Transverse colon (tissue), 3 donors: ENCODE data around the gene RFX6.

ENCODE experiments used
- POLR2A ChIP-seq: fragments of 450-650 bp; IDR thresholded peaks from one replicate; pipeline ENCODE4 v1.6.1; 2016; ENCODE audit warnings: antibody characterized with exemption, mild to moderate bottlenecking, moderate library complexity
- TF ChIP-seq, protein P1 (sequence below), 5 experiments: fragments of 200-600 bp in 3 of 5; fragments of 450-650 bp in 2 of 5; sonication (generic) in 3 of 5; IDR thresholded peaks; 1 replicate in 2 of 5; 2 replicates in 3 of 5; pipeline ENCODE4 v1.5.1; 2016 to 2017; ENCODE audit warnings: antibody characterized with exemption in 5 of 5, inconsistent platforms in 3 of 5, mild to moderate bottlenecking in 2 of 5, moderate library complexity in 1 of 5

DNA sequence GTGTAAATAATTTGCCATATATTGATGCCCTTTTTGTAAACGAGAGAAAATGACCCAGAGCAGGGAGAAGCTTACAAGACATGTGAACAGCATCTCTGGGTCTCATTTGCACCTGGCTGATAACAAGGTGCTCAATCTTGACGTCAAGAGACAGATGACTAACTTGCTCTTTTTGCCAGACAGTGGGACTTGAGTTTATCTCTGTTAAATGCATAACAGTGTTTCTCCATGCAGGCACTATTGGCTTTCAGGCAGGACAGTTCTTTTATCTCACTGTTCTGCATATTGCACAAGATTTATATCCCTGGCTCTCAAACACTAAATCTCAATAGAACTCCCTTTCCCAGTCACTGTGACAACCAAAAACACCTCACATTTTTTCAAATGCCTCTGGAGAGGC, 56.4 kb downstream of the RFX6 start:
- TF ChIP-seq POLR2A: no peak
- TF ChIP-seq, protein P1, sequence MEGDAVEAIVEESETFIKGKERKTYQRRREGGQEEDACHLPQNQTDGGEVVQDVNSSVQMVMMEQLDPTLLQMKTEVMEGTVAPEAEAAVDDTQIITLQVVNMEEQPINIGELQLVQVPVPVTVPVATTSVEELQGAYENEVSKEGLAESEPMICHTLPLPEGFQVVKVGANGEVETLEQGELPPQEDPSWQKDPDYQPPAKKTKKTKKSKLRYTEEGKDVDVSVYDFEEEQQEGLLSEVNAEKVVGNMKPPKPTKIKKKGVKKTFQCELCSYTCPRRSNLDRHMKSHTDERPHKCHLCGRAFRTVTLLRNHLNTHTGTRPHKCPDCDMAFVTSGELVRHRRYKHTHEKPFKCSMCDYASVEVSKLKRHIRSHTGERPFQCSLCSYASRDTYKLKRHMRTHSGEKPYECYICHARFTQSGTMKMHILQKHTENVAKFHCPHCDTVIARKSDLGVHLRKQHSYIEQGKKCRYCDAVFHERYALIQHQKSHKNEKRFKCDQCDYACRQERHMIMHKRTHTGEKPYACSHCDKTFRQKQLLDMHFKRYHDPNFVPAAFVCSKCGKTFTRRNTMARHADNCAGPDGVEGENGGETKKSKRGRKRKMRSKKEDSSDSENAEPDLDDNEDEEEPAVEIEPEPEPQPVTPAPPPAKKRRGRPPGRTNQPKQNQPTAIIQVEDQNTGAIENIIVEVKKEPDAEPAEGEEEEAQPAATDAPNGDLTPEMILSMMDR (IDR thresholded peaks at IDR 0.05): no peak
